Activated CD8-positive, alpha-beta memory T cell treated with anti-CD3 and anti-CD28 coated beads, Interleukin-2, amount 50 U/mL, for 24 hours (primary cell): ENCODE results near the gene MFAP4.

Experiments used
- DNase-seq: peaks from one replicate; pipeline ENCODE4 v3.0.0-alpha.2; 2020; ENCODE audit errors: extremely low read depth

Gene MFAP4

GRCh38 chr17:19348081-19348650 lies 38.8 kb downstream of the MFAP4 start:
- no peak for DNase-seq

- no peak for DNase-seq
Measured at GRCh38 chr17:19347323-19348080, 39.5 kb downstream of the MFAP4 start.

GRCh38 chr17:19346351-19347255 lies 40.4 kb downstream of the MFAP4 start:
- no peak for DNase-seq

DNA sequence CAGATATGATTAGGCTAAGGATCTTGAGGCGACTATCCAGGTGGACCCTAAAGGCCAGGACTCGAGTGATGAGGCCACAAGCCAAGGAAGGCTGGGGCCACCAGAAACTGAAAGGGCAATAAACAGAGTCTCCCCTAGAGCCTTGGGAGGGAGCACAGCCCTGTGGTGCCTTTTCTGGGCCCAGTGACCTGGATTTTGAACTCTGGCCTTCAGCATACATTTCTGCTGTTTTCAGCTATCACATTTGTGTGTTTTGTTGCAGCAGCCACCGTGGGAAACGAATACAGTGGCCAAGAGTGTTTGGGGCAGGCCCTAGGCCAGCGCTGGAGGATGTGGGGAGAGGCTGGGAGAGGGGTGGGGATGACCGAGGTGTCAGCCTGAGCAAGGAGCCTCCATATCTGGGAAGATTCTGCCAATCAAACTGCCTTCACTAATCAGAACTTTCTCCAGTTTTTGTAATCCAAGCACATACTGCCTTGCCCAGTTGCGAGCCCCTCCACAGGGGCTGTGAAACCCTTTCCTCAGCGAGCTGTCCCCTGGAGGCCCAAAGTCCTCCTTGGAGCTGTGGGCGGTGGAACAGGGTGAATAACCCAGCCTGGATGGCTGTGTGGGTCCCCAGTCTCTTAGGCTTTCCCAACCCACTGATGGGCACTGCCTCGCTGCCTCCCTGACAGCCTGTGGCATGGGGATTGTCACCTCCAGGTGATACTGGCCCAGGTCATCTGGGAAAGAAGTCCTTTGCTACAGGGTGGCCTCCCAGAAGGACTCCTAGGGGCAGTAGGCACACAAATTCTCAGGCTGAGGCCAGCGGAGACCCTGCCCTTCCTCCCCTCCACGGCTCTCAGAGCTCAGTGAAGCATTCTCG lies 41.3 kb downstream of the MFAP4 start:
- DNase-seq: no peak

GRCh38 chr17:19345067-19345460 lies 41.9 kb downstream of the MFAP4 start:
- no peak for DNase-seq

DNA sequence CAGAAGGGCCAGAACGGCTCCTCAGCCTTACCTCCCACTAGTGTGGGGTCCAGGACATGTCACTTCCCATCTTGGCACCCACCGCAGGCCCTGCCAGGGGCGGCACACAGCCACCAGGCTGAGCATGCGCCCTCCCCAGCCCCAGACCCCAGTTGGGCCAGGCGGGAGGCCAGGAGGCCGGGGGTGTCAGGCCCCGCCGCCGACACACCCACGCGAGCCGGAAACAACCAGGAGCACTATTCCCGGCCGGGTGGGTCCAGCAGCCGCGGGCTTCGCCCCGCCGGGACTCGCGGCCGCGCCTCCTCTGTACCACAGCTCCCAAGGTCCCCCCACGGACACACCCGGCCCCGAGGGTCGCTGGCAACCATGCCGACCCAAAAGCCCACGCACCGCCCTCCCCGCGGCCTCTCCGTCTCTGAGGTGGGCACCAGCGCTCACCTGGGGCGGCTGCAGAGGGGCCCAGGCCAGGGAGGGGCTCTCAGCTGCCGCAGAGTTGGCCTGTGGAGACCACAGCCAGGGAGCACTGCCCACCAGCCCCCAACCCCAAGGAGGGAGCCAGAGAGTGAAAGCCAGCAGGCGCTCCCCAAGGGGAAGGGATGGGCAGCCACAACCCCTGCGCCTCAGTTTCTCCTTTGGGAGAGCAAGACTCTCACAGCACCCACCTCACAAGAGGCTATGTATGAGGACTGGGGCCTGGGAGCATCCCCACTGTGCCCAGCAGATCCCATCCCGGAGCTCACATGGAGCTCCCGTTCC lies 42.5 kb downstream of the MFAP4 start:
- no peak for DNase-seq

- DNase-seq: no peak
Measured at GRCh38 chr17:19343671-19344151, 43.3 kb downstream of the MFAP4 start.

DNA sequence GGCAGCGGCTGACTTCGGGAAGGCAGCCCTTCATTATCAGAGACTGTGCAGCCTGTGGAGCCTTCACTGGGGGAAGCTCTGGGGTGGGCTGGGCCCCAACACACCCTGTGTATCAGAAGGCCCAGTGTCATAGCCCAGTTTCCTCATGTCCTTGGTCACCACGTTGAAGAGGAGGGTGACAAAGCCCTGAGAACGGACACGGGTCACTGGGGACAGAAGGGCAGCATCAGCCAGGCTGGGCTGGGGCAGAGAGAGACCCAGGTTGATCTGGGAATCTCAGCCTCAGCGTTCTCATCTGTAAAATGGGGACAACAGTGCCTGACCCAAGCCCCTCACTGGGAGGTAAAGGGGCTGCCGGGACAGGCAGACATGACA lies 43.7 kb downstream of the MFAP4 start:
- DNase-seq: no peak

- no peak for DNase-seq
Measured at GRCh38 chr17:19342611-19343255, 44.3 kb downstream of the MFAP4 start.

GRCh38 chr17:19341641-19342610 lies 45.1 kb downstream of the MFAP4 start:
- no peak for DNase-seq

DNA sequence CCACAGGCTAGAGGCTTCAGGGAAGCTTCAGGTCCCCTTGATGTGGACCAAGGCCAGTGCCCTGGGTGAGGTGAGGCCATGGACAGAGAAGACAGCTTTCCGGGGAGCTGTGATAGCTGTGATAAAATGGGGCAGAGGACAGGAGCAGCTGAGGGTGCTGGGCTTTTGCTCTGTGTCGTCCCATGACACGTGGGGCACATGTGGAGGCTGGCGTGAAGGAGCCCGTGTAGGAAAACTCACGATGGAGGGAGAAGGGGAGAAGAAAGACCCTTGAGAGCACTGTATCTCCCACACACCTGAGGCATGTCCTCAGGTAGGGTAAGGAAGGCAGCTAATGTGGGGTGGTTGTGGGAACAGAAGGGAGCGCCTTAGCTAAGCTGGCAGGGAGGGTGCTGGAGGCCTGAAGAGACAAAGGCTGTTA lies 45.8 kb downstream of the MFAP4 start:
- no peak for DNase-seq

DNA sequence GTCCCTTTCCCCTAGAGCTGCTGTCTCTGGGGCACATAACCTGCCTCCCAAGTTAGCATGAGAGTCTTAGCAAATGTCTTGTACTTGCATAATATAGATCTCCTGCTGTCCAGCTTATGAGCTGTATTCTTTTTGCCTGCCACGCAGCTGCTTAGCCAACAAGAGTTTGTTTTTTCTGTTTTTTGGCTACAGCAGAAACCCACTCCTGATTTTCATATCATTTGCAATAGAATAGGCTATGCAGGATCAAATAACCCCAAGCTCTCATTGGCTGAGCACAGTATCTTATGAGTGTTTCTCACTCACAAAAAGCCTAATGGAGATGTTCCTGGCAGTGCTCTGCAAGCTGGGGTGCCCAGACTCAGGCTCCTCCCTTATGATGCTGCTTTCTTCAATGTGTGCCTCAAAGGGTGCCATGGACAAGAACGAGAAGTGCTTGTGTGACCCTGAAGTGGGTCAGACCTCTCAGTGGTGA lies 47.6 kb downstream of the MFAP4 start:
- DNase-seq: no peak

DNA sequence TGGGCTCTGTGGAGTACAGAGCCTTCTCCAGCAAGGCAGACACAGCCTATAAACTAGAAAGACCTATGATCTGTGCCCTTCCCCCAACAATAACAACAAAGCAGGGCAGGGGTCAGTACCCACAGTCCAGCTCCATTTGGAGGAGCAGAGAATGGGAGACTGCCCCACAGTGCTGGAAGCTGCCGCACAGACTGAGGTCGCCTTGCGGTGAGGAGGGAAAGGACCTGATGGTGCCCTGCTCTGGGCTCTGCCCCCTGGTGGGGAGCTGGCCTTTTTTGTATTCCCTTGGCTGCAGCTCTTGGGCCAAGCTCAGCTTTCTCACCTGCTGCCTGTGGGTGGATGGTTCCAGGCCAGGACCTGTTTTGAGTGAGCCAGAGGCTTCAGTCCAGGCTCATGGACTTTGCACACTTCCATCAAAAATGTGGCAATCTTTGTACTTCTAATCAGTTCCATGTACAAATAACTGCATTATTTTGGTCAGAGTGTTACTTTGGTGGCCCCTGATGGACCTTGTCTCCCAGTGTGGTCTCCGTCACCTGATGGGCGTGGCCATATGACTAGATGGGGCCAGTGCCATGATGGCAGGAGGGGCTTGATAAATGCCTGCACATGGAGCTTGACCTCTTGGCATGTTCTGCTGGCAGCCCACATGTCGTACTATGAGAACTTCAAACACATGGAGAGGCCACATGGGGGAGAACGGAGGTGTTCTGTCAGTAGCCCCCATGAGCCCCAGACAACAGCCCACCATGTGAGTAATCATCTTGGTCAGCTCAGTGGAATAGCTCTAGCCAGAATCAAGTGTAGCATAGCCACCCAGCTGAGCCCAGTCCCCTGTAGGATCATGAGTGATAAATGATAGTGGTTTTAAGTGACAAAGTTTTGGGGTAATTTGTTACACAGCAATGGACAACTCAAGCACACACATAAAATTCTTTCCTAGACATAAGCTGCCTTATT lies 48.7 kb downstream of the MFAP4 start:
- peak; percentile 13 for DNase-seq

DNA sequence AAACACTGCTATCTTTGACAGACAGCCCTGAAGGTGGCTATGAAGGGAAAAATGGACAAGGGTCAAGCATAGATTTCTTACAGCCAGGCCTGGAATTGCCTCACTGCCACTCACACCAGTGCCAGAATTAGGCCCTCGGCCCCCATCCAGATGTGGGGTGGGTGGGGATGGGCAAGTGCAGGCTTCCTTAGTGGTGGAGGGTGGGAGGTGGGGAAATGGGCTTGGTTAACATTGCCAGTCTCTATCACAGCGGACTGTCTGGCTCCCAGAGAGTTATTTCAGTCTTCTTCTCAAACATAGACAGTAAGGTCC lies 49.3 kb downstream of the MFAP4 start:
- DNase-seq: no peak

- no peak for DNase-seq
Measured at GRCh38 chr17:19336938-19337711, 49.9 kb downstream of the MFAP4 start.

DNA sequence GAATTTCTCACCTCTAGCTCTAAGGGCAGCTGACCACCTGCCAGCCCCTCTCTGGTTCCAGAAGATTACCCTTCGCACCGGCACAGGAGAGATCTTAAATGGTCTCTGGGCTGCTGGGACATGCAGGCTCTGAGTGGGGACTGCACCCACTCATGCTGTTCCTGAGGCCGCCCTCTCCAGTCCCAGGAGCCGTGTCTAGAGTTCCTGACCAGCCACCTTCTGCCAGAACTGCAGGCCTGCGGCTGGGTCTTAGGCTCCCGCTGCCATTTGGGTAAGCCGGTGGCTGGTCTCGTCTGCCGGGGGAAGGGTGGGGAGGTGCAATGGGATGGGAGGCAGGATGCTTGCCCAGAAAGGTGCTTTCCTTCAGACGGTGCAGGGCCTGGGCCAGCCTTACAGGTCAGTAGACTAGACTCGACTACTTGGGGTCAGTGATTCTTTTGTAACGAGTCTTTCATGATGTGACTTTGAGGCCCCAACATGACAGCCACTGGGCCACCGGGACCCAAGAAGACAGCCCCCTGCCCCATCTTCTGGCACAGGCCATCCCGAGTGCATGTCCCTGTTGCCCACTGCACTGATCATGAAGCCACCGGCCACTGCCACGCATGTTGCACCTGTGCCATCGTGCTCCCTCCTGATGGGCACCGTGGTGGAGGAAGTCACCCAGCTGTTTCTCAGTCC lies 50.9 kb downstream of the MFAP4 start:
- DNase-seq: no peak

GRCh38 chr17:19334331-19334730 lies 52.7 kb downstream of the MFAP4 start:
- no peak for DNase-seq
